ENCODE measurements around the gene GSTP1. TPM values are rescaled to one million over a fixed set of nuclear protein-coding genes. Genes with fewer than 3 reads are reported as not detected.

GSTP1 gene
- total and polyA plus RNA-seq, 2 donors from 2014 or later: 800 to 1,687 TPM

GRCh38 chr11:67609316-67609715 is 25.7 kb downstream of the GSTP1 start:
- no peak overlapping the region for H3K9ac ChIP-seq (ENCODE audit: low read length in 3 of 3)
- DNase-seq (no peak), FAIRE-seq (no peak)
- H3K27me3 ChIP-seq (ENCODE audit: control insufficient read depth, insufficient read depth, low read length): no peaks in the 10 kb centered on the region
- peaks cover 0 to 18% (median 16%) of the 10 kb centered on the region in 3 donors for H3K36me3 ChIP-seq (ENCODE audit: control insufficient read depth in 2 of 3, insufficient read depth in 3 of 3, low read length in 3 of 3)
- TF ChIP-seq CTCF (IDR thresholded peaks at IDR 0.05; ENCODE audit: borderline replicate concordance, extremely low read depth, insufficient read depth): no peak
- no peak overlapping the region for H3K4me3 ChIP-seq (ENCODE audit: low read length in 3 of 3)
- H3K9me3 ChIP-seq (ENCODE audit: control insufficient read depth in 2 of 3, insufficient read depth in 1 of 3, low read length in 3 of 3): no peaks in the 10 kb centered on the region
- H3K27ac ChIP-seq (ENCODE audit: low read depth in 2 of 2, low read length in 2 of 2): no peak overlapping the region
- intact Hi-C loops (cut with DNase I): no loop called here
- peaks cover 0 to 20% (median 0%) of the 10 kb centered on the region in 3 donors for H3K4me1 ChIP-seq (ENCODE audit: control insufficient read depth in 2 of 3, insufficient read depth in 2 of 3, low read depth in 1 of 3, low read length in 3 of 3)

- H3K9ac ChIP-seq (ENCODE audit: low read length in 3 of 3): no peak overlapping the region
- H3K9me3 ChIP-seq (ENCODE audit: control insufficient read depth in 2 of 3, insufficient read depth in 1 of 3, low read length in 3 of 3): no peaks in the 10 kb centered on the region
- no peak overlapping the region for H3K27ac ChIP-seq (ENCODE audit: low read depth in 2 of 2, low read length in 2 of 2)
- no peaks in the 10 kb centered on the region for H3K27me3 ChIP-seq (ENCODE audit: control insufficient read depth, insufficient read depth, low read length)
- intact Hi-C loops (cut with DNase I): no loop called here
- no peak for TF ChIP-seq CTCF (IDR thresholded peaks at IDR 0.05; ENCODE audit: borderline replicate concordance, extremely low read depth, insufficient read depth)
- DNase-seq: no peak
- no peak for FAIRE-seq
- peaks cover 0 to 18% (median 16%) of the 10 kb centered on the region in 3 donors for H3K36me3 ChIP-seq (ENCODE audit: control insufficient read depth in 2 of 3, insufficient read depth in 3 of 3, low read length in 3 of 3)
- no peak overlapping the region for H3K4me3 ChIP-seq (ENCODE audit: low read length in 3 of 3)
- peaks cover 0 to 23% (median 0%) of the 10 kb centered on the region in 3 donors for H3K4me1 ChIP-seq (ENCODE audit: control insufficient read depth in 2 of 3, insufficient read depth in 2 of 3, low read depth in 1 of 3, low read length in 3 of 3)
Measured at GRCh38 chr11:67610302-67610868, 26.8 kb downstream of the GSTP1 start.

GRCh38 chr11:67611165-67611564 is 27.6 kb downstream of the GSTP1 start:
- no peak overlapping the region for H3K9ac ChIP-seq (ENCODE audit: low read length in 3 of 3)
- FAIRE-seq: no peak
- H3K4me3 ChIP-seq (ENCODE audit: low read length in 3 of 3): no peak overlapping the region
- H3K9me3 ChIP-seq (ENCODE audit: control insufficient read depth in 2 of 3, insufficient read depth in 1 of 3, low read length in 3 of 3): no peaks in the 10 kb centered on the region
- H3K27ac ChIP-seq (ENCODE audit: low read depth in 2 of 2, low read length in 2 of 2): no peak overlapping the region
- H3K4me1 ChIP-seq (ENCODE audit: control insufficient read depth in 2 of 3, insufficient read depth in 2 of 3, low read depth in 1 of 3, low read length in 3 of 3): peaks cover 0 to 24% (median 0%) of the 10 kb centered on the region in 3 donors
- H3K27me3 ChIP-seq (ENCODE audit: control insufficient read depth, insufficient read depth, low read length): no peaks in the 10 kb centered on the region
- TF ChIP-seq CTCF (IDR thresholded peaks at IDR 0.05; ENCODE audit: borderline replicate concordance, extremely low read depth, insufficient read depth): no peak
- peak in 1 of 5 donors; percentile 35 for DNase-seq
- H3K36me3 ChIP-seq (ENCODE audit: control insufficient read depth in 2 of 3, insufficient read depth in 3 of 3, low read length in 3 of 3): peaks cover 0 to 18% (median 16%) of the 10 kb centered on the region in 3 donors
- intact Hi-C loops (cut with DNase I): no loop called here
